ENCODE measurements around the gene PGF. TPM values are rescaled to one million over a fixed set of nuclear protein-coding genes. Genes with fewer than 3 reads are reported as not detected.
A peak's percentile ranks its signal among the peaks of the same experiment; 100 is the strongest.

PGF gene
- total and polyA plus RNA-seq, 4 experiments from 2014 or later = 0.11 to 0.13 TPM; not detected in 2

DNA sequence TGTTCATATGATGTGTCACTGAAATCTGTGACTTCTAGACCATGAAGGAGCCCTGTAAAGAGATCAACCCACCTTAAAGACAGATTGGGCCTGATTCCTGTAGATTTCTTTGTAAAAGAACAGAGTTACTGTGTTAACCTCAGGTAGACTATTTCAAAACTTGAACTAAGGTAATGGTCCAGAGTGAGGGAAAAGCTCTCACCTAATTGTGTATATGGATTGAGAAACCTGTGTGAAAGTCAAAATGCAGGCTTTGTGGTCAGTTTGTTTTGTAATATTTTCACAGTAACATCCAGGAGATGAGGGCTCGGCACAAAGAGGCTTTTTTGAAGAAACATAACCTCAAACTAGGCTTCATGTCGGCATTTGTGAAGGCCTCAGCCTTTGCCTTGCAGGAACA, 57.3 kb downstream of the PGF start:
- H3K27ac Mint-ChIP-seq = peak overlapping the region in 4 of 7 donors; percentile 7 to 72 (median 18)
- no peaks in the 10 kb centered on the region for H3K27me3 Mint-ChIP-seq
- Histone ChIP-seq H3K9me3 (ENCODE audit: control insufficient read depth in 1 of 2, low read length in 2 of 2) (no peaks in the 10 kb centered on the region), H3K36me3 (ENCODE audit: insufficient read depth, low read length) (peaks cover 91% of the 10 kb centered on the region), H3K27me3 (ENCODE audit: insufficient read depth, low read length) (no peaks in the 10 kb centered on the region), H3K27ac (ENCODE audit: low read depth, low read length) (no peak overlapping the region), H3K4me3 (ENCODE audit: low read length in 2 of 2) (no peak overlapping the region), H3K4me1 (ENCODE audit: insufficient read depth, low read length) (no peaks in the 10 kb centered on the region)
- ChIA-PET CTCF (ENCODE audit: partially characterized antibody) (interaction anchor here (1.2 to 15.6 kb wide), 3 partner anchors 9 to 39 kb away, joined by 3 to 677 read pairs (median 64); no protein-coding TSS in a partner anchor), POLR2A (ENCODE audit: partially characterized antibody) (interaction anchor here (2.0 kb wide), 1 partner anchor 15 kb away, joined by 9 read pairs; no protein-coding TSS in a partner anchor)
- no peaks in the 10 kb centered on the region for H3K9me3 Mint-ChIP-seq
- intact Hi-C loops (cut with micrococcal nuclease) = no loop called here
- H3K4me3 Mint-ChIP-seq = no peak overlapping the region
- peaks cover 0 to 3% (median 0%) of the 10 kb centered on the region in 4 donors for H3K4me1 Mint-ChIP-seq
- no peak for DNase-seq
- H3K36me3 Mint-ChIP-seq = peaks cover 74 to 96% of the 10 kb centered on the region in 2 donors

DNA sequence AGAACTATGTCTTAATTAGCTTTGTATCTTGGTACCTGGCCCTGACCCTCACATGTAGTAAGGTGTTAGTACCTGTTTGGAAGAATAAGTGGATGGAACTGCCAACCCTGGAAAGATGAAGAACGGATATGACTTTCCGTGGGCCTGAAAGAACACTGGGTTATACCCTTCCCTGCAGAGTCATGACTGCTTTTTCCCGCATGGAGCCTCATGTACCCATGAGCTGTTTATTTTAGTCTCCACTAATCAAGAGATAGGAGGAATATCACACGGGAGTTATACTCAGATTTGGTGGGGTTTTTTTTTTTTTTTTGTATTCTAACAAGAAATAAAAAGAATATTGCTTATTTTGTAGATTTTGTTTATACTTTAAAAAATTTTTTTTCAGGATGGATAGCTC, 57.8 kb downstream of the PGF start:
- peak overlapping the region in 3 of 7 donors; percentile 26 to 72 (median 69) for H3K27ac Mint-ChIP-seq
- H3K9me3 ChIP-seq (ENCODE audit: control insufficient read depth in 1 of 2, low read length in 2 of 2) = no peaks in the 10 kb centered on the region
- CTCF ChIA-PET (ENCODE audit: partially characterized antibody) = interaction anchor here (1.2 to 15.6 kb wide), 3 partner anchors 9 to 39 kb away, joined by 3 to 677 read pairs (median 64); no protein-coding TSS in a partner anchor
- no peaks in the 10 kb centered on the region for H3K27me3 ChIP-seq (ENCODE audit: insufficient read depth, low read length)
- no peak for DNase-seq
- peaks cover 91% of the 10 kb centered on the region for H3K36me3 ChIP-seq (ENCODE audit: insufficient read depth, low read length)
- no peak overlapping the region for H3K4me3 ChIP-seq (ENCODE audit: low read length in 2 of 2)
- no peaks in the 10 kb centered on the region for H3K9me3 Mint-ChIP-seq
- no peak overlapping the region for H3K27ac ChIP-seq (ENCODE audit: low read depth, low read length)
- peaks cover 74 to 96% of the 10 kb centered on the region in 2 donors for H3K36me3 Mint-ChIP-seq
- POLR2A ChIA-PET (ENCODE audit: partially characterized antibody) = interaction anchor here (1.1 to 2.0 kb wide), 2 partner anchors 15 to 37 kb away, joined by 3 to 9 read pairs; no protein-coding TSS in a partner anchor
- peaks cover 0 to 3% (median 0%) of the 10 kb centered on the region in 4 donors for H3K4me1 Mint-ChIP-seq
- H3K4me3 Mint-ChIP-seq = no peak overlapping the region
- intact Hi-C loops (cut with micrococcal nuclease) = no loop called here
- H3K27me3 Mint-ChIP-seq = no peaks in the 10 kb centered on the region
- H3K4me1 ChIP-seq (ENCODE audit: insufficient read depth, low read length) = no peaks in the 10 kb centered on the region

DNA sequence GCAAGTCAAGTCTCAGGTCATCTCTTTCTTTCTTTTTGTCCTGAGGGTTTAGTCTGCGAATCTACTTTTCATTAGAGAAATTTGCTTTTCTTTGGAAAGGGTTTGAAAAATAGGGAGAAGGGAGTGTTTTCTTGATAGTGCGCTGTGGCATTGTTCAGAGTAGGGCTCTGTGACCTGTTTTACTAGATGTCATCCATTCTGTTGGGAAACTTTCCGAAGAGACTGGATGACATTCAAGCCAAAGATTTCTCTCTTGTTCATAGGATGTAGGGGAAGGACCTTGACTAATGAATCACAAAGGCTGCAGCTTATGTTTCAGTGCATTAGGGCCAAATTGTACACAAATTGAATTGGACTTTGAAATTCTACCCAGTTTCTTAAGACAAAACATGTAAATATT, 59.0 kb downstream of the PGF start:
- no peak overlapping the region for H3K27ac ChIP-seq (ENCODE audit: low read depth, low read length)
- Mint-ChIP-seq H3K4me1 (peaks cover 0 to 5% (median 1%) of the 10 kb centered on the region in 4 donors), H3K27ac (peak overlapping the region in 2 of 7 donors; percentile 18 to 25), H3K9me3 (no peaks in the 10 kb centered on the region), H3K4me3 (no peak overlapping the region), H3K27me3 (no peaks in the 10 kb centered on the region), H3K36me3 (peaks cover 69 to 97% of the 10 kb centered on the region in 2 donors)
- no peak for DNase-seq
- no peaks in the 10 kb centered on the region for H3K4me1 ChIP-seq (ENCODE audit: insufficient read depth, low read length)
- ChIA-PET CTCF (ENCODE audit: partially characterized antibody) (interaction anchor here (6.2 to 15.6 kb wide), 2 partner anchors 10 to 38 kb away, joined by 64 to 677 read pairs; no protein-coding TSS in a partner anchor), POLR2A (ENCODE audit: partially characterized antibody) (interaction anchor here (0.7 to 1.1 kb wide), 2 partner anchors 33 to 36 kb away, joined by 3 read pairs; no protein-coding TSS in a partner anchor)
- no peaks in the 10 kb centered on the region for H3K27me3 ChIP-seq (ENCODE audit: insufficient read depth, low read length)
- peaks cover 91% of the 10 kb centered on the region for H3K36me3 ChIP-seq (ENCODE audit: insufficient read depth, low read length)
- intact Hi-C loops (cut with micrococcal nuclease) = no loop called here
- no peaks in the 10 kb centered on the region for H3K9me3 ChIP-seq (ENCODE audit: control insufficient read depth in 1 of 2, low read length in 2 of 2)
- no peak overlapping the region for H3K4me3 ChIP-seq (ENCODE audit: low read length in 2 of 2)

DNA sequence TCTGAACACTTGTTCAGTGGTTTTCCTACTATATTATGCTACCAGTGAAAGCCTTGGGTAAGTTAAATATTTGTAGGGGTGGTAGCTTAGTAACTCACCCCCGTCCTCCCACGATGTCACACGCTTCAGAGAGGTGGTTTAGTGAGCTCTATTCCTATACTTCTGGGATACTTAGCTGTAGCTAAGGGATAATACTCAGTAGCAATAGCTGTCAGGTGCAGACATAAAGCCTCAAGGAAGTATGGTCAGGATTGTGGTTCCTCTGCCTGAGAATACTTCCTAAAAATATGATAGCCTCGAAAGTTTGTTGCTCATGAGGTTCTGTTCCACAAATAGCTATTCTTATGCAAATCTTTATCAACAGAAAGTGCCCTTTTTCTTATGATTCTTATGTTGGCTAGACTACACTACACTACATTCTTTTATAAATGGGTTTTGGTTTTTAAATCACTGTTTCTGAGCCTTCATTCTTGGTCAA, 61.7 kb downstream of the PGF start:
- no peak for DNase-seq
- peaks cover 60 to 92% of the 10 kb centered on the region in 2 donors for H3K36me3 Mint-ChIP-seq
- no peak overlapping the region for H3K4me3 Mint-ChIP-seq
- Histone ChIP-seq H3K27me3 (ENCODE audit: insufficient read depth, low read length) (no peaks in the 10 kb centered on the region), H3K4me1 (ENCODE audit: insufficient read depth, low read length) (peaks cover 2% of the 10 kb centered on the region), H3K4me3 (ENCODE audit: low read length in 2 of 2) (no peak overlapping the region), H3K36me3 (ENCODE audit: insufficient read depth, low read length) (peaks cover 83% of the 10 kb centered on the region), H3K9me3 (ENCODE audit: control insufficient read depth in 1 of 2, low read length in 2 of 2) (no peaks in the 10 kb centered on the region), H3K27ac (ENCODE audit: low read depth, low read length) (no peak overlapping the region)
- no peaks in the 10 kb centered on the region for H3K9me3 Mint-ChIP-seq
- peak overlapping the region in 4 of 7 donors; percentile 4 to 51 (median 36) for H3K27ac Mint-ChIP-seq
- intact Hi-C loops (cut with micrococcal nuclease) = no loop called here
- H3K4me1 Mint-ChIP-seq = peaks cover 4 to 10% (median 9%) of the 10 kb centered on the region in 4 donors
- H3K27me3 Mint-ChIP-seq = no peaks in the 10 kb centered on the region
- POLR2A ChIA-PET (ENCODE audit: partially characterized antibody) = interaction anchor here (2.6 kb wide), 1 partner anchor 11 kb away, joined by 20 read pairs; the partner anchor contains the start of gene DLST
- CTCF ChIA-PET (ENCODE audit: partially characterized antibody) = interaction anchor here (0.8 to 8.6 kb wide), 8 partner anchors 10 to 321 kb away, joined by 3 to 90 read pairs (median 7); no protein-coding TSS in a partner anchor

DNA sequence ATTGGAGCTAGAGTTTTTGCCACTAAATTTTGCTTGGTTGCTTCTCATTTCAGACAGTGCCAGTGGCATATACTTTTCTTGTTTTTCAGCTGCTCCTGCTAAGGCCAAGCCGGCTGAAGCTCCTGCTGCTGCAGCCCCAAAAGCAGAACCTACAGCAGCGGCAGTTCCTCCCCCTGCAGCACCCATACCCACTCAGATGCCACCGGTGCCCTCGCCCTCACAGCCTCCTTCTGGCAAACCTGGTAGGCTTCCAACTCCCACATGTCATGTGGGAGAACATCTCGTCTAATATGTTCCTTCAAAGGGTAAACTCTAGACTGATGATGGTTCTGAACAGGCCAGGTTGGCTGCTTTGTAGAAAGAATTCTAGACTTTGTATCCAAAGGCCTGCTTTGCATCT, 62.7 kb downstream of the PGF start:
- H3K4me3 ChIP-seq (ENCODE audit: low read length in 2 of 2) = no peak overlapping the region
- DNase-seq = no peak
- H3K27me3 ChIP-seq (ENCODE audit: insufficient read depth, low read length) = no peaks in the 10 kb centered on the region
- Mint-ChIP-seq H3K4me3 (no peak overlapping the region), H3K9me3 (no peaks in the 10 kb centered on the region), H3K4me1 (peaks cover 12 to 19% (median 16%) of the 10 kb centered on the region in 4 donors), H3K27me3 (no peaks in the 10 kb centered on the region), H3K27ac (peak overlapping the region in 5 of 7 donors; percentile 18 to 77 (median 29)), H3K36me3 (peaks cover 51 to 94% of the 10 kb centered on the region in 2 donors)
- H3K27ac ChIP-seq (ENCODE audit: low read depth, low read length) = no peak overlapping the region
- ChIA-PET POLR2A (ENCODE audit: partially characterized antibody) (interaction anchor here (2.6 kb wide), 1 partner anchor 10 kb away, joined by 20 read pairs; the partner anchor contains the start of gene DLST), CTCF (ENCODE audit: partially characterized antibody) (interaction anchor here (0.8 to 8.6 kb wide), 7 partner anchors 9 to 321 kb away, joined by 3 to 90 read pairs (median 5); no protein-coding TSS in a partner anchor)
- intact Hi-C loops (cut with micrococcal nuclease) = no loop called here
- no peaks in the 10 kb centered on the region for H3K9me3 ChIP-seq (ENCODE audit: control insufficient read depth in 1 of 2, low read length in 2 of 2)
- peaks cover 12% of the 10 kb centered on the region for H3K4me1 ChIP-seq (ENCODE audit: insufficient read depth, low read length)
- peaks cover 79% of the 10 kb centered on the region for H3K36me3 ChIP-seq (ENCODE audit: insufficient read depth, low read length)

DNA sequence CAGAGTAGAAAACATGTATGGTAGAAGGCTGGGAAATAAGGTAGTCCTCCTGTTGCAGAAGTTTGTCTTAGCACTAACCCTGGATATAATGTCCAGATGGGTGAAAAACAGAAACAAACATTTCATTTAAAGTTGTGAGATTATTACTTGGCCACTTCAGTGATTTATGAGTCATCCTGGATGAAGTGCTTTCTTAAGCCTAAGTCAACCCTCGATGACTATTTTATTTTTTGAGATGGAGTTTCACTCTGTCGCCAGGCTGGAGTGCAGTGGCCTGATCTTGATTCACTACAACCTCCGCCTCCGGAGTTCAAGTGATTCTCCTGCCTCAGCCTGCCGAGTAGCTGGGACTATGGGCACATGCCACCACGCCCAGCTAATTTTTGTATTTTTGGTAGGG, 63.5 kb downstream of the PGF start:
- intact Hi-C loops (cut with micrococcal nuclease) = no loop called here
- Histone ChIP-seq H3K27me3 (ENCODE audit: insufficient read depth, low read length) (no peaks in the 10 kb centered on the region), H3K4me1 (ENCODE audit: insufficient read depth, low read length) (peaks cover 16% of the 10 kb centered on the region), H3K9me3 (ENCODE audit: control insufficient read depth in 1 of 2, low read length in 2 of 2) (no peaks in the 10 kb centered on the region), H3K27ac (ENCODE audit: low read depth, low read length) (no peak overlapping the region), H3K36me3 (ENCODE audit: insufficient read depth, low read length) (peaks cover 71% of the 10 kb centered on the region), H3K4me3 (ENCODE audit: low read length in 2 of 2) (no peak overlapping the region)
- Mint-ChIP-seq H3K36me3 (peaks cover 44 to 85% of the 10 kb centered on the region in 2 donors), H3K4me3 (no peak overlapping the region), H3K4me1 (peaks cover 12 to 22% (median 18%) of the 10 kb centered on the region in 4 donors), H3K27ac (peak overlapping the region in 2 of 7 donors; percentile 29 to 31), H3K27me3 (no peaks in the 10 kb centered on the region), H3K9me3 (no peaks in the 10 kb centered on the region)
- POLR2A ChIA-PET (ENCODE audit: partially characterized antibody) = interaction anchor here (2.6 kb wide), 1 partner anchor 9 kb away, joined by 20 read pairs; the partner anchor contains the start of gene DLST
- no peak for DNase-seq
- CTCF ChIA-PET (ENCODE audit: partially characterized antibody) = interaction anchor here (1.2 to 8.6 kb wide), 4 partner anchors 8 to 31 kb away, joined by 5 to 90 read pairs (median 36); no protein-coding TSS in a partner anchor
